ENCODE measurements around the gene PARM1.

GRCh38 chr4:74932832-74933561 lies at the start of gene PARM1:
- TF ChIP-seq POLR2A (IDR thresholded peaks at IDR 0.05) (peak; percentile 91), CTCF (IDR thresholded peaks at IDR 0.05) (peak; percentile 86 to 97 (median 90))
